AG09319 (cell line): ENCODE results near the gene NFE2.

ENCODE experiments used
- DNase-seq: peaks from one replicate; pipeline ENCODE4 v3.0.0-alpha.2; 2010; ENCODE audit warnings: low read depth; ENCODE audit errors: extremely low read depth
- TF ChIP-seq, protein P1 (sequence below): IDR thresholded peaks from 2 replicates; pipeline ENCODE4 v1.5.1; 2011; ENCODE audit warnings: low read depth, mild to moderate bottlenecking, inconsistent platforms, low read length, moderate library complexity

NFE2 gene

DNA sequence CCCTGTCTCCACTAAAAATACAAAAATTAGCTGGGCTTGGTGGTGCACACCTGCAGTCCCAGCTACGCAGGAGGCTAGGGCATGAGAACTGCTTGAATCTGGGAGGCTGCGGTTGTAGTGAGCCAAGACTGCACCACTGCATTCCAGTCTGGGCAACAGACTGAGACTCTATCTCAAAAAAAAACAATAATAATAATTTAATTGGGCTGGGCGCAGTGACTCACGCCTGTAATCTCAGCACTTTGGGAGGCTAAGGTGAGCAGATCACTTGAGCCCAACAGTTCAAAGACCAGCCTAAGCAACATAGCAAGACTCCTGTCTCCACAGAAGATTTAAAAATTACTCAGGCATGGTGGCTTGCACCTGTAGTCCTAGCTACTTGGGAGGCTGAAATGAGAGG is 47.6 kb downstream of the NFE2 start:
- TF ChIP-seq, protein P1, sequence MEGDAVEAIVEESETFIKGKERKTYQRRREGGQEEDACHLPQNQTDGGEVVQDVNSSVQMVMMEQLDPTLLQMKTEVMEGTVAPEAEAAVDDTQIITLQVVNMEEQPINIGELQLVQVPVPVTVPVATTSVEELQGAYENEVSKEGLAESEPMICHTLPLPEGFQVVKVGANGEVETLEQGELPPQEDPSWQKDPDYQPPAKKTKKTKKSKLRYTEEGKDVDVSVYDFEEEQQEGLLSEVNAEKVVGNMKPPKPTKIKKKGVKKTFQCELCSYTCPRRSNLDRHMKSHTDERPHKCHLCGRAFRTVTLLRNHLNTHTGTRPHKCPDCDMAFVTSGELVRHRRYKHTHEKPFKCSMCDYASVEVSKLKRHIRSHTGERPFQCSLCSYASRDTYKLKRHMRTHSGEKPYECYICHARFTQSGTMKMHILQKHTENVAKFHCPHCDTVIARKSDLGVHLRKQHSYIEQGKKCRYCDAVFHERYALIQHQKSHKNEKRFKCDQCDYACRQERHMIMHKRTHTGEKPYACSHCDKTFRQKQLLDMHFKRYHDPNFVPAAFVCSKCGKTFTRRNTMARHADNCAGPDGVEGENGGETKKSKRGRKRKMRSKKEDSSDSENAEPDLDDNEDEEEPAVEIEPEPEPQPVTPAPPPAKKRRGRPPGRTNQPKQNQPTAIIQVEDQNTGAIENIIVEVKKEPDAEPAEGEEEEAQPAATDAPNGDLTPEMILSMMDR, result no peak
- no peak for DNase-seq

DNA sequence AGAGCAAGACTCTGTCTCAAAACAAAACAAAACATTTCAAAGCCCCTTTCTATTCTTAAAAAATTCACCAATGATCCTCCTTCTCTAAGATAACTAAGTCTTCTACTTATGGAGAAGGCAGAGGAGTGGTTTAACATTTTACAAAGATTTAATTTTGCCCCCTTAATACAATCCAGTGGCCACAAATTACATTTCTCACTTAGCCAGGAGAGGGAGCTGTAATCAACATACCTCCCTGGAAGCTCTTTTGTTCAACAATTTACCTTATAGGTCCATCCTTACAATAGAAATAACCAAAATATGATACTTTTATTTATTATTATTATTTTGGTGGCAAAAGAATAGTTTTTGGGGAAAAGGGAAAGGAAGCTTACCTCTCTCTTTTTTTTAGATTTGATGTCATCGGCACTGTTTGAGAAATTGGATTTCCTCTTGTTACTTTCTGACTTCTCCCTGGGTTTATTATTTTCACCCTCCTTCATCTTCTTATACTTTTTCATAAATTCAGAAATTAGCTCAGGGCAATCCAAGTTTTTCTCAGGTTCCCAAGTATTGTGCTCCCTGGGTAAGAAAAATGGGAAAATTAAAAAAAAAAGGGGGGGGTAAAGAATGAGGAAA is 49.0 kb downstream of the NFE2 start:
- TF ChIP-seq, protein P1, result peak; percentile 61
- DNase-seq, result no peak

DNA sequence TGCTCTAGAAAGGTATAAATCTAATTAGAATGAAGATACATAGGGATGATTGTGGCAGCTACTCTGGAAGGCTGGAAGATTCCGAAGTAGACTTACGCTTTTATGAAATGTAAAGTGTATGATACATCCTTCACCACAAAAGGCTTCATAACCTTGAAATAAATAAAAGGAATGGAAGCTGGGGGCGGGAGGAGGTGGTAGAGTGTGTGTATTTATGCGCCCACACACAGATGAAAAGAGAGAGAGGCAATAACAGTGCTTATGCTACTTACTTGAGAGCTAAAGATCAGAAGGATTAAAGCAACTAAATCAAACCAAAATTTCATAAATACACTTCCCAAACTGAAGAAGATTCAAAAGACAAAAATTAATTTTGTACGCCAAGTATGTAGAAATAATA is 51.3 kb downstream of the NFE2 start:
- DNase-seq, result no peak
- TF ChIP-seq, protein P1, result no peak

DNA sequence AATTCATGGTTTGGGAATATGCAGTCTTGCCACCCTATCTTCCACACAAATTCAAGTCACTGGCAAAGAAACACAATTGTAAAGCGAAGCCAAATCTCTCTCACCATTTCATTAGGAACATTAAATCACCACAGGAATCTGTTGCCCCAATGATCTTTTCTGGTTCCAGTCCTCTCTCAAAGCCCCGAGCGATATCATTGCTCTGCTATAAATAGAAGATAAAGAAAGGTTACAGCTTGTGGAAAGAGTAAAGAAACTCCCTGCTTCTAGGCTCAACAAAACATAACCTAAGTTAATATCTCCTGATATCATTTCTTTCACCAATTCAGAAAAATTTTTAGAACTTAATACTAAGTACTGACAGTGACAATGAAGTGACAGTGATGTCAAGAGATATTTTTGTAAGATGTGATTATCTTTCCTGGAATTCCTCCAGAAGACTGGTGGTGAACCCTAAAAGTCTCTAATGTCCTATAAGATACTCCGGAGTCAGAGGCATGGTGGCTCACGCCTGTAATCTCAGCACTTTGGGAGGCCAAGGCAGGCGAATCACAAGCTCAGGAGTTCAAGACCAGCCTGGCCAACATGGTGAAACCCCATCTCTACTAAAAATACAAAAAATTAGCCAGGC is 54.7 kb downstream of the NFE2 start:
- no peak for DNase-seq
- TF ChIP-seq, protein P1, result no peak
